SJCRH30 (cell line): ENCODE measurements around the gene PDK2. TPM values are rescaled to one million over a fixed set of nuclear protein-coding genes. Genes with fewer than 3 reads are reported as not detected.

Source experiments
- DNase-seq, 2 experiments: peaks; one replicate each; pipeline ENCODE4 v3.0.0-alpha.2; 2015 to 2020
- H3K27ac ChIP-seq: fragments of 250-450 bp; sonication (Bioruptor Pico); 2 replicates; pipeline ENCODE4 v1.5.1; 2020; ENCODE audit warnings: mild to moderate bottlenecking, moderate library complexity
- H3K27me3 ChIP-seq: fragments of 250-450 bp; sonication (Bioruptor Pico); 2 replicates; pipeline ENCODE4 v1.5.1; 2020; ENCODE audit warnings: mild to moderate bottlenecking, moderate library complexity
- H3K36me3 ChIP-seq: fragments of 250-450 bp; sonication (Bioruptor Pico); 2 replicates; pipeline ENCODE4 v1.5.1; 2020; ENCODE audit warnings: mild to moderate bottlenecking, moderate library complexity
- H3K4me1 ChIP-seq: fragments of 250-450 bp; sonication (Bioruptor Pico); 2 replicates; pipeline ENCODE4 v1.5.1; 2020; ENCODE audit warnings: mild to moderate bottlenecking, moderate library complexity
- H3K4me3 ChIP-seq: fragments of 250-450 bp; sonication (Bioruptor Pico); 2 replicates; pipeline ENCODE4 v1.5.1; 2020; ENCODE audit warnings: mild to moderate bottlenecking, moderate library complexity
- H3K9me3 ChIP-seq: fragments of 250-450 bp; sonication (Bioruptor Pico); replicated peaks from 2 replicates; pipeline ENCODE4 v1.5.1; 2020; ENCODE audit warnings: mild to moderate bottlenecking, moderate library complexity
- total RNA-seq: library from RNA; depleted of rRNA; stranded (reverse); fragments of >200 nt; shearing (Covaris generic); gene quantifications from 2 replicates; pipeline ENCODE4 v1.2.3, GENCODE V29; 2014

The PDK2 gene
- total RNA-seq, 1 experiment from 2014 or later, result 12.5 TPM

GRCh38 chr17:50145532-50146229, 50.5 kb downstream of the PDK2 start:
- Histone ChIP-seq H3K27ac (no peak overlapping the region), H3K9me3 (no peaks in the 10 kb centered on the region), H3K4me1 (peaks cover 7% of the 10 kb centered on the region), H3K27me3 (no peaks in the 10 kb centered on the region), H3K36me3 (peaks cover 20% of the 10 kb centered on the region), H3K4me3 (no peak overlapping the region)
- no peak for DNase-seq

DNA sequence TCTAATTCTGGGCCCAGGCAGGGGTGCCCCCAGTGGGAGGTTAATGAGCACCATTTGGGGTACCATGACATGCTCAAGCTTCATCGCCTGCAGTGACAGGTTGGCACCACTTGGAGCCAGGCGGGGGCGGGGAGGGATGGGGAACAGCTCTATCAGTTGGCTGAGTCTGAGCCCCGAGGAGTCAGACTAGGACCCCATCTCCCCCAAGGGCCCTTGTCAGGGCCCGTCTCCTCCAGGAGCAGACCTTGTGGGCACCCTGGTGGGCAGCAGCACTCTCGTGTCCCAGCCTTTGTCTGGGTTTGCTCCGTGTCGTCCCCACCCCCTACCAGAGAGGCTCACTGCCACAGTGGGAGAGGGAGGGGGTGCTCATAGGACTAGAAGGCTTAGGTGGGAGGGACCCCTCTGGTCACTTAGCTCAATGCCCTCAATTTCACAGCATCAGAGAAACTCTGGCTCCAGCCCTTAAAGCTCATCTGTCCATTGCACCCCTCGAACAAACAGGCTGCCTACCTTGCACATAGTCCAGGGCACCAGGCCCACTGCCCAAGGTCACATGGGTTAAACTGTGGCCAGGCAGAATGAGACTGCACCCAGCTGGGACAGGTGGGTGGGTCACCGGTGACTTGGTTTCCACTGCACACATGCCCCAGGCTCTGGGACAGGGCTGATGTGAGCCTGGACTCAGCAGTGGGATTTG, 51.2 kb downstream of the PDK2 start:
- H3K9me3 ChIP-seq, result no peaks in the 10 kb centered on the region
- H3K36me3 ChIP-seq, result peaks cover 16% of the 10 kb centered on the region
- peaks cover 7% of the 10 kb centered on the region for H3K4me1 ChIP-seq
- H3K27me3 ChIP-seq, result no peaks in the 10 kb centered on the region
- no peak for DNase-seq
- H3K4me3 ChIP-seq, result no peak overlapping the region
- no peak overlapping the region for H3K27ac ChIP-seq

DNA sequence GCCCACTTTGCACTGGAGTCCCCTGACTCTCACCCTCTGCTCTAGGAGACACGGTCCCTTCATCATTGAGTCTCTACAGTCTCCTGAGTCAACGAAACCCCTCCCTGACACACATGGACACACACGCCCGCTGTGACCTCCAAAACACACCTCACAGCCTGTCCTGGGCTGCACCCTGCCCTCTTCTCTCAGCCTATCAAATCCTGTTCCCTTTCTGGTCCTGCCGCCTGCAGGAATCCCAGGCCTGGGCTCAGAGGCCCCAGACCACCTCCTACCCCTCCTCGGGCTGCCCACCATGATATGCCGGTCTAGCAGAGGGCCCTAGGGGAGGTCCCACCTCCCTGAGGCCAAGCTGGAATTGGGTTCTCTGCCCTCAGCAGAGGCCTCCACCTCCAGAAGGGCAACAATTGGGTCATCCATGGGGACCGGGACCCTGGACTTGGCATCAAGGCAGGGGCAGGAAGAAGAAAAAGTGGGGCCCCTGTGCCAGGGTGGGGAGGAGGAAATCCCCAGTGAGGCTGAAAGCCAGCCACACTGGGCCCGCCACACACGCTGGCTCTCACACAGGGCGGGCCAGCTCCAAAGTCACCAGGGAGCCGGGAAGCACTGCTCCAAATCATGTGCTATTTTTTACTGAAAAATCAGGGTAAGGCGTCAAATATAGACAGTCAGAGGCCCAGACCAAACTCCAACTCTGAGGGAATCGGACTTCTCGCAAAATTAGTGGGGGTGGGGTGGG, 51.9 kb downstream of the PDK2 start:
- H3K27me3 ChIP-seq, result no peaks in the 10 kb centered on the region
- H3K36me3 ChIP-seq, result peaks cover 16% of the 10 kb centered on the region
- no peak for DNase-seq
- peaks cover 7% of the 10 kb centered on the region for H3K4me1 ChIP-seq
- H3K27ac ChIP-seq, result no peak overlapping the region
- no peak overlapping the region for H3K4me3 ChIP-seq
- H3K9me3 ChIP-seq, result no peaks in the 10 kb centered on the region

DNA sequence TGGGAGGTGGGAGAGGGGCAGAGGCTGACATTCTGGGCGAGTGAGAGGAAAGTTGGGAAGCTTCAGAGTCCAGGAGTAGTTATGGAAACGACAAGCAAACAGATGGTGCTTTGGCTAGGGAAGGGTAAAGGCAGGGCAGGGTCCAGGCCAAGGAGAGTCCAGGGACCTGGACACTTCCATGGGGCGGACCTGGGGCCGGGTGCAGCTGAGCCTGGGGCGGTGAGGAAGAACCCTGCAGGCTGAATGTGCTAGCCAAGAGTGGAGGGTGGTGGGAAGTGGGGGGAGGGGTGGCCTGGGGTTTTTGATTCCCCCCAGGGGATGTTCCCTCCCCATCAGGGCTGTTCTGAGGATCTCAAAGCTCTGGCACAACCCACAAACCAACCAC, 52.7 kb downstream of the PDK2 start:
- H3K4me1 ChIP-seq, result peaks cover 12% of the 10 kb centered on the region
- H3K36me3 ChIP-seq, result peaks cover 13% of the 10 kb centered on the region
- no peaks in the 10 kb centered on the region for H3K27me3 ChIP-seq
- H3K27ac ChIP-seq, result no peak overlapping the region
- no peaks in the 10 kb centered on the region for H3K9me3 ChIP-seq
- no peak for DNase-seq
- peak overlapping the region; percentile 91 for H3K4me3 ChIP-seq

GRCh38 chr17:50148226-50149090, 53.3 kb downstream of the PDK2 start:
- H3K27me3 ChIP-seq, result no peaks in the 10 kb centered on the region
- peaks cover 12% of the 10 kb centered on the region for H3K4me1 ChIP-seq
- H3K9me3 ChIP-seq, result no peaks in the 10 kb centered on the region
- peaks cover 9% of the 10 kb centered on the region for H3K36me3 ChIP-seq
- peak overlapping the region; percentile 91 for H3K4me3 ChIP-seq
- no peak overlapping the region for H3K27ac ChIP-seq
- peak; percentile 43 to 46 for DNase-seq

- Histone ChIP-seq H3K4me3 (peak overlapping the region; percentile 91), H3K27me3 (no peaks in the 10 kb centered on the region), H3K36me3 (peaks cover 9% of the 10 kb centered on the region), H3K27ac (no peak overlapping the region), H3K9me3 (no peaks in the 10 kb centered on the region), H3K4me1 (peaks cover 12% of the 10 kb centered on the region)
- no peak for DNase-seq
Observed at GRCh38 chr17:50149091-50149416, 53.9 kb downstream of the PDK2 start.

DNA sequence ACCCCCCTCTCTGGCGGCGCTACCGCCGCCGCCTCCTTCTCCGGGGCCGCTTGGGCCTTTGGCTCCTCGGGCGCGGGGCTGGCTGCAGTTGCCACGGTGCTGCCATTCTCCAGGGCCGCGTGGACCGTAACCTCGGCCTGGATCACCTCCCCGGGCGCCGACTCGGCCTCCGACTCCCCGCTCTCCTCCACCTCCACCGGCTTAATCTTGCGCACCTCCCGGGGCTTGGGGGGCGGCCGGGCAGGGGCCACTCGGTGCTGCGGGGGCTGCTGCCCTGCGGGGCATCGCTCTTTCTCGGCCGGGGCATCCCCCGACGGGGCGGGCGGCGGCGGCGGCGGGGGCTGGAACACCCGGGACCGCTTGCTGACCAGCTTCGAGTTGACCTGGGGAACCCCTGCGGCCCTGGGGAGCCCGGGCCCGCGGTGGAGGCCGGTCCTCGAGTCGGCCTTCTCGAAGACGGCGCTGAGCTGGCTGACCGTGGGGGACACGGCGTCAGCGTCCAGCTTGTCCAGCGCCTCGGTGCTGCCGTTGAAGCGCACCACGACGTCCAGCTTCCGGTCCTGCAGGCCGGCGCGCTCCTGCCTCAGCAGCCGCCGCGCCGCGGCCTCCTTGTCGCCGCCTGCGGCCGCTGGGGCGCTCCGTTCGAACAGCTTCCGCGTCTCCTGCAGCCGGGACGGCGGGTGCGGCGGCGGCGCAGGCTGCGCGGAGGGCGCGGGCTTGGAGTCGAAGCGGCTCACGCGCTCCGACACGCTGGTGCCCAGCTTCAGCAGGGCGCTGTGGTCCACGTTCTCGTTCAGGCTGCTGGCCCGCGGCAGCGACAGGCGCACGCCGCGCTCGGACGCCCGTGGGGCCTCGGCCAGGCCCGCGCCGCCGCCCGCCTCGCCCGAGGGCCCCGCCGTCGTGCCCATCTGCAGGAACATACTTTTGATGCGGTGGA, 54.5 kb downstream of the PDK2 start:
- Histone ChIP-seq H3K4me3 (peak overlapping the region; percentile 91), H3K27me3 (no peaks in the 10 kb centered on the region), H3K4me1 (peaks cover 12% of the 10 kb centered on the region), H3K9me3 (no peaks in the 10 kb centered on the region), H3K36me3 (peaks cover 3% of the 10 kb centered on the region), H3K27ac (no peak overlapping the region; the same call in 1 of the 2 replicates)
- peak in 1 of 2 experiments; percentile 54 for DNase-seq

- peaks cover 12% of the 10 kb centered on the region for H3K4me1 ChIP-seq
Observed at GRCh38 chr17:50150354-50151040, 55.3 kb downstream of the PDK2 start, which contains the start of gene PPP1R9B. Gene PPP1R9B (minus strand): TSS chr17:50150677. CDS start chr17:50150513, 164 bp downstream.

DNA sequence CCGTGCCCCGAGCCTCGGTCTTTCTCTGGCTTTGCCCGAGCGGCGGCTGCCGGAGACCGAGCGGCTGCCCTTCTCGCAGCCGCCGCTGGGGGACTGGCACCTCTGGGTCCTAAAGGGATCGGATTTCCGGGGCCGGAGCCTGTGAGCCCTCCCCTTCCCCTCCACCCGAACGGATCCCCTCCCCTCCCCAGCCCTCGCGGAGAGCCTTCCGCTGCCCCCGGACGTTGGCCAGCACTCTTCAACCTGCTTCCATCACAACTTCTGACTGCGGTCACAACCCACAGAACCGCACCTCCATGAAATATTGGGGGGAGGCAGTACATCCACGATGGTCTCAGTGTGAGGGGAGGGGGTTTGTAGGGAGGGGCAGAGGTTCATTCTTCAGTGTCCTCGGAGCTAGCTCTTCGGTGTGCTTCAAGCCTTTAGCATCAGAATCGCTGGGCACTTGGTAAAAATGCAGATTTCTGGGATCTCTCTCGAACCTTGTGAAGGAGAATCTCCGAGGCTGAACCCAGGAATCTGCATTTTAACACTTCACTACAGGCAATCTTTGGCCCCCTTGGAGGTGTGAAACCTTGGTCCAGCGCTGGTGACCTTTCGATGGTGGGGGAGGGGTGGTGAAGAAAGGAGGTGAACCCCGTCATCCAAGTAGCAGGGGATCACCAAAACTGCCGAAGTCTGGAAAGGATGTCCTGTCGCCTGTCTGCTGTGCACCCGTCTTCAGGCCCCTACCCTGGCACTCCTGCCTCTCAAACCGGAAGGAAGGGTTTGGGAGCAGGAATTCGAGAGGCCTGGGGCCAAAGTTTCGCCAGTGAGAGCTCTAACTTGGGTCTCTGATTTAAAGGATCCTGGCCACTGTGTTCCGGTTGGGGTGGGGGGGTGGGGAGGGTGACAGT, 56.1 kb downstream of the PDK2 start:
- Histone ChIP-seq H3K36me3 (no peaks in the 10 kb centered on the region), H3K27me3 (no peaks in the 10 kb centered on the region), H3K4me3 (peak overlapping the region; percentile 91), H3K27ac (peak overlapping the region; percentile 56), H3K9me3 (no peaks in the 10 kb centered on the region), H3K4me1 (peaks cover 12% of the 10 kb centered on the region)
- DNase-seq, result peak; percentile 88 to 92

More at GRCh38 chr17:50150354-50151040, 55.3 kb downstream of the PDK2 start, which contains the start of gene PPP1R9B:
- peak within 1 kb of the TSS; percentile 56 for H3K27ac ChIP-seq
- no peaks in the 10 kb centered on the region for H3K27me3 ChIP-seq
- H3K9me3 ChIP-seq, result no peaks in the 10 kb centered on the region
- H3K36me3 ChIP-seq, result no peaks in the 10 kb centered on the region
- no peak for DNase-seq
- H3K4me3 ChIP-seq, result peak within 1 kb of the TSS; percentile 91

GRCh38 chr17:50151937-50152547, 56.9 kb downstream of the PDK2 start:
- Histone ChIP-seq H3K9me3 (no peaks in the 10 kb centered on the region), H3K4me1 (peaks cover 12% of the 10 kb centered on the region), H3K4me3 (peak overlapping the region; percentile 91), H3K27ac (peak overlapping the region; percentile 67), H3K27me3 (no peaks in the 10 kb centered on the region), H3K36me3 (no peaks in the 10 kb centered on the region)
- DNase-seq, result peak; percentile 88 to 91

- Histone ChIP-seq H3K4me3 (peak overlapping the region; percentile 91; the same call in 1 of the 2 replicates), H3K9me3 (no peaks in the 10 kb centered on the region), H3K27ac (no peak overlapping the region; the same call in 1 of the 2 replicates), H3K4me1 (peaks cover 12% of the 10 kb centered on the region), H3K36me3 (no peaks in the 10 kb centered on the region), H3K27me3 (no peaks in the 10 kb centered on the region)
- DNase-seq, result no peak
Observed at GRCh38 chr17:50152736-50153135, 57.6 kb downstream of the PDK2 start.
